IPS DF 6.9 (cell line): Measurements from ENCODE around the gene CARD19.

Experiments used
- DNase-seq: peaks from one replicate; pipeline ENCODE4 v3.0.0-alpha.2; 2013; ENCODE audit warnings: low read depth, low spot score
- H3K27ac ChIP-seq: one replicate; pipeline ENCODE4 v1.5.1; 2013; ENCODE audit warnings: low read length, control low read depth
- H3K27me3 ChIP-seq: 2 replicates; pipeline ENCODE4 v1.6.1; 2013; ENCODE audit warnings: mild to moderate bottlenecking, low read length; ENCODE audit not compliant: control insufficient read depth, insufficient read depth
- H3K36me3 ChIP-seq: 2 replicates; pipeline ENCODE4 v1.6.1; 2013; ENCODE audit warnings: low read length; ENCODE audit not compliant: control insufficient read depth, insufficient read depth
- H3K4me1 ChIP-seq: 2 replicates; pipeline ENCODE4 v1.6.1; 2013; ENCODE audit warnings: low read length; ENCODE audit not compliant: control insufficient read depth, insufficient read depth
- H3K4me3 ChIP-seq: 2 replicates; pipeline ENCODE4 v1.5.1; 2013; ENCODE audit warnings: mild to moderate bottlenecking, low read length
- H3K9me3 ChIP-seq: 2 replicates; pipeline ENCODE4 v1.6.1; 2013; ENCODE audit warnings: low read length, inconsistent platforms; ENCODE audit not compliant: control insufficient read depth, insufficient read depth
- WGBS: extraction: QIAGEN DNeasy Blood & Tissue Kit; methylation state at CpG from one replicate; pipeline ENCODE4 v1.1.7; 2013; ENCODE audit warnings: mixed read lengths, missing lambda C conversion rate; ENCODE audit not compliant: insufficient read length, insufficient coverage; 5-methylcytosine and 5-hydroxymethylcytosine counted together

CARD19 gene

GRCh38 chr9:93128715-93129224 lies 32.8 kb downstream of the CARD19 start:
- Histone ChIP-seq H3K4me3 (no peak overlapping the region), H3K4me1 (peaks cover 12% of the 10 kb centered on the region), H3K36me3 (peaks cover 2% of the 10 kb centered on the region; the same call in 1 of the 2 replicates), H3K27me3 (no peaks in the 10 kb centered on the region), H3K9me3 (no peaks in the 10 kb centered on the region), H3K27ac (no peak overlapping the region)
- no peak for DNase-seq
- no CpG with 5 or more reads among the region's 10 CpGs for WGBS

GRCh38 chr9:93129286-93129685 lies 33.3 kb downstream of the CARD19 start:
- H3K4me1 ChIP-seq: peaks cover 12% of the 10 kb centered on the region
- no peaks in the 10 kb centered on the region for H3K27me3 ChIP-seq
- H3K27ac ChIP-seq: no peak overlapping the region
- H3K4me3 ChIP-seq: no peak overlapping the region
- no peak for DNase-seq
- no peaks in the 10 kb centered on the region for H3K9me3 ChIP-seq
- no CpG with 5 or more reads among the region's 8 CpGs for WGBS
- no peaks in the 10 kb centered on the region; the same call in 1 of the 2 replicates for H3K36me3 ChIP-seq

GRCh38 chr9:93129691-93130500 lies 33.9 kb downstream of the CARD19 start:
- Histone ChIP-seq H3K4me1 (peaks cover 12% of the 10 kb centered on the region), H3K36me3 (no peaks in the 10 kb centered on the region; the same call in 1 of the 2 replicates), H3K9me3 (no peaks in the 10 kb centered on the region), H3K27ac (no peak overlapping the region), H3K4me3 (no peak overlapping the region), H3K27me3 (no peaks in the 10 kb centered on the region)
- no peak for DNase-seq
- WGBS: no CpG with 5 or more reads among the region's 11 CpGs

- WGBS: no CpG with 5 or more reads among the region's 15 CpGs
- Histone ChIP-seq H3K4me3 (no peak overlapping the region), H3K27ac (no peak overlapping the region)
Observed at GRCh38 chr9:93130861-93131481, 35.0 kb downstream of the CARD19 start.

GRCh38 chr9:93131599-93132286 lies 35.7 kb downstream of the CARD19 start:
- Histone ChIP-seq H3K4me3 (no peak overlapping the region), H3K27ac (no peak overlapping the region)

More at GRCh38 chr9:93130861-93131481, 35.0 kb downstream of the CARD19 start:
- Histone ChIP-seq H3K27me3 (no peaks in the 10 kb centered on the region), H3K4me1 (peaks cover 12% of the 10 kb centered on the region), H3K9me3 (no peaks in the 10 kb centered on the region), H3K36me3 (no peaks in the 10 kb centered on the region; the same call in 1 of the 2 replicates)
- no peak for DNase-seq

GRCh38 chr9:93132287-93132927 lies 36.4 kb downstream of the CARD19 start:
- no peaks in the 10 kb centered on the region for H3K27me3 ChIP-seq
- no peaks in the 10 kb centered on the region for H3K36me3 ChIP-seq
- no peak for DNase-seq
- H3K27ac ChIP-seq: no peak overlapping the region
- no peak overlapping the region for H3K4me3 ChIP-seq
- peaks cover 8% of the 10 kb centered on the region for H3K4me1 ChIP-seq
- no CpG with 5 or more reads among the region's 12 CpGs for WGBS
- H3K9me3 ChIP-seq: no peaks in the 10 kb centered on the region

More at GRCh38 chr9:93131599-93132286, 35.7 kb downstream of the CARD19 start:
- peaks cover 10% of the 10 kb centered on the region for H3K4me1 ChIP-seq
- no peaks in the 10 kb centered on the region for H3K27me3 ChIP-seq
- WGBS: no CpG with 5 or more reads among the region's 13 CpGs
- no peaks in the 10 kb centered on the region for H3K9me3 ChIP-seq
- H3K36me3 ChIP-seq: no peaks in the 10 kb centered on the region
- DNase-seq: no peak

- peak overlapping the region; percentile 67 for H3K4me3 ChIP-seq
- no peaks in the 10 kb centered on the region for H3K9me3 ChIP-seq
- no peak overlapping the region for H3K27ac ChIP-seq
- peaks cover 8% of the 10 kb centered on the region for H3K4me1 ChIP-seq
- no peak for DNase-seq
- H3K27me3 ChIP-seq: no peaks in the 10 kb centered on the region
- no peaks in the 10 kb centered on the region for H3K36me3 ChIP-seq
- WGBS: no CpG with 5 or more reads among the region's 21 CpGs
Observed at GRCh38 chr9:93132946-93133680, 37.1 kb downstream of the CARD19 start.

GRCh38 chr9:93133681-93134014 lies 37.6 kb downstream of the CARD19 start:
- peaks cover 8% of the 10 kb centered on the region for H3K4me1 ChIP-seq
- H3K9me3 ChIP-seq: no peaks in the 10 kb centered on the region
- H3K27me3 ChIP-seq: no peaks in the 10 kb centered on the region
- peak overlapping the region; percentile 67 for H3K4me3 ChIP-seq
- no peak for DNase-seq
- WGBS: no CpG with 5 or more reads among the region's 34 CpGs
- no peak overlapping the region for H3K27ac ChIP-seq
- H3K36me3 ChIP-seq: no peaks in the 10 kb centered on the region

GRCh38 chr9:93134015-93134739 lies 38.2 kb downstream of the CARD19 start, which contains the start of gene NINJ1:
TSS of gene NINJ1 (minus strand) at chr9:93134251. CDS start at chr9:93134217, 34 bp downstream.
- H3K4me1 ChIP-seq: peaks cover 8% of the 10 kb centered on the region
- no peaks in the 10 kb centered on the region for H3K36me3 ChIP-seq
- H3K9me3 ChIP-seq: no peaks in the 10 kb centered on the region
- peak within 1 kb of the TSS; percentile 67 for H3K4me3 ChIP-seq
- no peak within 1 kb of the TSS for H3K27ac ChIP-seq
- no peaks in the 10 kb centered on the region for H3K27me3 ChIP-seq
- no CpG with 5 or more reads among the region's 78 CpGs for WGBS
- DNase-seq: no peak
